Stimulated activated effector memory CD8-positive, alpha-beta T cell treated with anti-CD3 and anti-CD28 coated beads, Interleukin-12 subunit alpha, Interleukin-12 subunit beta, amount 100 ng/mL, for 72 hours (primary cell): ENCODE data around the gene FAM193A.
"Not testable (repeated sequence)": the region's sequence is repeated elsewhere in the genome, so short reads cannot be mapped to it uniquely, and the experiment has no call there.

ENCODE experiments used
- ATAC-seq: fragments of 150-1000 bp; cut with Tn5 transposase; 2 replicates; pipeline ENCODE4 v1.10.0; 2021
- DNase-seq, 2 donors: peaks; one replicate each; pipeline ENCODE4 v3.0.0; 2021 to 2022; ENCODE audit warnings: low spot score in 2 of 2
- H3K27ac Mint-ChIP-seq: one replicate; pipeline ENCODE4 v1.8.0; 2022; ENCODE audit warnings: mild to moderate bottlenecking, mixed read lengths
- H3K36me3 Mint-ChIP-seq: one replicate; pipeline ENCODE4 v1.8.0; 2022; ENCODE audit warnings: mild to moderate bottlenecking, mixed read lengths
- H3K4me1 Mint-ChIP-seq: one replicate; pipeline ENCODE4 v1.8.0; 2022; ENCODE audit warnings: mixed read lengths
- H3K4me3 Mint-ChIP-seq: one replicate; pipeline ENCODE4 v1.8.0; 2022; ENCODE audit warnings: mild to moderate bottlenecking, mixed read lengths
- H3K9me3 Mint-ChIP-seq: one replicate; pipeline ENCODE4 v1.8.0; 2022; ENCODE audit warnings: mixed read lengths

The FAM193A gene

DNA sequence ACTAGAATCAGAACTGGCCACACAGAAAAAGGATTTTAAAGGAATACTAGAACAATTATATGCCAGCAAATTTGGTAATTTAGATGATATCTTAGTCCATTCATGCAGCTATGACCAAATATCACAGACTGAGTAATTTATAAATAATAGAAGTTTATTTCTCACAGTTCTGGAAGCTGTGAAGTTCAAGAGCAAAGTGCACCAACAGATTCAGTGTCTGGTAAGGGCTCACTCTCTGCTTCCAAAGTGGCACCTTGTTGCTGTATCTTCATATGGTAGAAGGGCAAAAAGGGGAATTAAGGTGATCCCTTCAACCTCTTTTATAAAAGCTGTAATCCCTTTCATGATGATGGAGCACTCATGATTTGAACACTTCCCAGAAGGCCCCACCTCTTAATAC lies 199.4 kb downstream of the FAM193A start:
- Mint-ChIP-seq H3K9me3 (peaks cover 7% of the 10 kb centered on the region), H3K27ac (peak overlapping the region; percentile 60), H3K4me1 (peaks cover 41% of the 10 kb centered on the region), H3K36me3 (peaks cover 83% of the 10 kb centered on the region), H3K4me3 (no peak overlapping the region)
- DNase-seq: no peak
- ATAC-seq: no peak

- ATAC-seq, H3K9me3 Mint-ChIP-seq, DNase-seq, H3K4me3 Mint-ChIP-seq: not testable (repeated sequence)
- peaks cover 40% of the 10 kb centered on the region for H3K4me1 Mint-ChIP-seq
- H3K27ac Mint-ChIP-seq: peak overlapping the region; percentile 82
- peaks cover 83% of the 10 kb centered on the region for H3K36me3 Mint-ChIP-seq
Measured at GRCh38 chr4:2738296-2738695, 201.8 kb downstream of the FAM193A start.

- Mint-ChIP-seq H3K36me3 (peaks cover 84% of the 10 kb centered on the region), H3K9me3 (peaks cover 2% of the 10 kb centered on the region), H3K4me1 (peaks cover 47% of the 10 kb centered on the region), H3K4me3 (no peak overlapping the region), H3K27ac (peak overlapping the region; percentile 78)
- ATAC-seq (no peak), DNase-seq (no peak)
Measured at GRCh38 chr4:2741626-2742025, 205.2 kb downstream of the FAM193A start.

DNA sequence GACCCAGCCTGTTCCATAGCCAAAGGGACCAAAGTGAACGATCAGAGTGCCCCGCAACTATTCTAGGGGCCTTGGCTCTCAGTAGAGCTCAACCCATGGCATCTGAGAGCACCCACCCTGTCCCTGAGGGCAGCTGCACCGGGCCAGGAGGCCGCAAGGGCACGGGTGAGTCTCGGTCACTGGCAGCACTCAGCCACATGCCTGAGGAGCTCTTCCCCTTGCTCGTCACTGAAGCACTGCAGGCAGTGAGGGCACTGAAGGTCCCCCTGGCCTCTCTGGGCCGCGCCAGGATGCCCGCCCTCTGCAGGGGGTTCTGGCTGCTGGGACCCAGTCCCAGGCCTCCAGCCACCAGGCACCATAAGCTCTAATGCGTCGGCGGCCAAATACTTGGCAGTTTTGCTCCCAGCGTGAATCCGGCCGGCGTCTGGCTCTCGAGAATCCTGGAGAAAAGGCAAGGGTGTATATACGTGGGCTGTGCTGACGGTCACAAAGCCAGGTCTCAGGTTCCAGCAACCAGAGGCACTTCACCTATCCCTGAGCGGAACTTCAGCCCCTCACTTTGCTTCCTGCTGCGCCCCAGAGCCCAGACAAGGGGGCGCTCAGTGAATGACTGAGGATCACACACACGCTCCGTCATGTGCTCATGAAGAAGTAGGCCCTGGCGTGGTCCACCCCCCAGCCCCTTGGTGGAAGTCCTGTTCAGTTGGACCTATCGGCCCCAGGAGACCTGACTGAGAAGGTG lies 205.8 kb downstream of the FAM193A start:
- H3K9me3 Mint-ChIP-seq: peaks cover 2% of the 10 kb centered on the region
- peaks cover 53% of the 10 kb centered on the region for H3K4me1 Mint-ChIP-seq
- peaks cover 87% of the 10 kb centered on the region for H3K36me3 Mint-ChIP-seq
- ATAC-seq (no peak), DNase-seq (no peak)
- no peak overlapping the region for H3K4me3 Mint-ChIP-seq
- H3K27ac Mint-ChIP-seq: peak overlapping the region; percentile 96

DNA sequence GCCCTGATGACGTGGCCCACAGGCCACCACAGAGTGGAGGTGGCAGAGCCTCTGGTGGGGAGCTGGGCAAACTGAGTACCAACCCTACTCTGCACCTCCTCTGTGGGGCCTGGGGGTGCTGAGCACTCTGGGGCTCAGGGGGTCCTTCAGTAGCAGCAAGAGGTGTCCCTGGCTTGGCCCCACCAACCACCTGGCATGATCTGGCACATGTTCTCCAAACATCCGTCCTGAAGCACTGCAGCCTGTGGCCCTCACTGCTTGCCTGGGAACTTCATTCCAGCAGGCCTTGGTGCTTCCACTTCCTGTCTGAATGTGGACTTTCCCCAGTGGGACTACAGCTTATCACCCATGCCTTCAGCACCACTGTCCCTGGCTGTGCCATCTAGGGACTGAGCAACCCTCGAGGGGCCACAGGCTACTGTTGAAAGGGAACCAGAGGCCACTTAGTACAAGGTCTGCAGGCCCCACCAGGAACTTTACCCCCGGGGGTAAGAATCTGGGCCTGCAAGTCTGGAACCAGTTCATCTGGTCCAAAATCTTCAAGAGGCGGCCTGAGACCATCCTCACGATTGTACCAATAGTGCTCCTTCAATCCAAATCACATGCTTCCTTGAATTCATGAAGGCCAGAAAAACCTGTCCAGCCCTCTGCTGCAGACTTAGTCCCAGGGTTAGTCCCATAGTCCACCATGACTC lies 206.5 kb downstream of the FAM193A start:
- DNase-seq (no peak), ATAC-seq (no peak)
- peaks cover 94% of the 10 kb centered on the region for H3K36me3 Mint-ChIP-seq
- H3K4me3 Mint-ChIP-seq: no peak overlapping the region
- peaks cover 60% of the 10 kb centered on the region for H3K4me1 Mint-ChIP-seq
- peaks cover 2% of the 10 kb centered on the region for H3K9me3 Mint-ChIP-seq
- H3K27ac Mint-ChIP-seq: peak overlapping the region; percentile 96

DNA sequence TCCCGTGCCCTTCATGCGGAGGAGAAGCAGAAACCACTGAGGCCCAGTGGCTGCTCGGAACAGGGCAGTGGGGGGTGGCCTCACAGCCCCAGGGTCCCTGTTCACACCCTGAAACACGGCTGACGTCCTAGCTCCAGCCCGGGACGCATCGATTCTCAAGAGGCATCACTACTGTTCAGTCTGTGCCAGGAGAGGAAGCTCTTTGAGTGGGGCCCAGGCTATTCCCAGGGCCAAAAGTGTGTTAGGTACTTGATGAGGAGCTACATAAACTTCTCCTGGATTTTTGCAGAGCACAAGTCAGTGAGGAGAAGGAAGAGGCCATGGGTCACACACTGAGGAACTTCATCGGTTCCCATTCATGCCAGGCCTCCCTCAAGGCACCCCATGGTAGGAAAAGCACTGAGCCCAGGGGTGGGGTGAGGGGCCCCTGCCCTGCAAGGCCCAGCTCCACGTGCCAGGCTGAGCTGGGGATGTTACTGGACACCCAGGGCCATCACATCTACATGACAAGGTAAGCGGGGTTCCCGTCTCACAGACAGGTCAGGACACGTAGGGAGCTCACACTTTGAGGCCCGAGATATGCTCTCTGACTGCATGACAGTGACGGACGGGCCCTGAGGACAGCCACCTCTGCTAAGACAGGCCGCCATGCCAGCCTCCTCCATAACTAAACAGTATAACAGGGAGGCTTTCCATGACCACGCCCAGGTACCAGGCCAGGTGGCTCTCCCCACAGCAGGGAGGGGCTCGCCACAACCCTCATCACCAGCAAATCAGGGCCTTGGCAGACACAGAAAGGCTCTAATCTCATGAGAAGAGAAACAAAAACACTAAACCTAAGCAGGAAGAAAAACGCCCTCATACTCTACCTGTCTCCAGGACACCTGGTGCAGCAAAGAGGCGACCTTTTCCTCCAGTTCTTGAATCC lies 207.3 kb downstream of the FAM193A start:
- ATAC-seq (no peak), DNase-seq (no peak)
- Mint-ChIP-seq H3K9me3 (no peaks in the 10 kb centered on the region), H3K36me3 (peaks cover 93% of the 10 kb centered on the region), H3K4me1 (peaks cover 57% of the 10 kb centered on the region), H3K4me3 (no peak overlapping the region), H3K27ac (peak overlapping the region; percentile 96)

DNA sequence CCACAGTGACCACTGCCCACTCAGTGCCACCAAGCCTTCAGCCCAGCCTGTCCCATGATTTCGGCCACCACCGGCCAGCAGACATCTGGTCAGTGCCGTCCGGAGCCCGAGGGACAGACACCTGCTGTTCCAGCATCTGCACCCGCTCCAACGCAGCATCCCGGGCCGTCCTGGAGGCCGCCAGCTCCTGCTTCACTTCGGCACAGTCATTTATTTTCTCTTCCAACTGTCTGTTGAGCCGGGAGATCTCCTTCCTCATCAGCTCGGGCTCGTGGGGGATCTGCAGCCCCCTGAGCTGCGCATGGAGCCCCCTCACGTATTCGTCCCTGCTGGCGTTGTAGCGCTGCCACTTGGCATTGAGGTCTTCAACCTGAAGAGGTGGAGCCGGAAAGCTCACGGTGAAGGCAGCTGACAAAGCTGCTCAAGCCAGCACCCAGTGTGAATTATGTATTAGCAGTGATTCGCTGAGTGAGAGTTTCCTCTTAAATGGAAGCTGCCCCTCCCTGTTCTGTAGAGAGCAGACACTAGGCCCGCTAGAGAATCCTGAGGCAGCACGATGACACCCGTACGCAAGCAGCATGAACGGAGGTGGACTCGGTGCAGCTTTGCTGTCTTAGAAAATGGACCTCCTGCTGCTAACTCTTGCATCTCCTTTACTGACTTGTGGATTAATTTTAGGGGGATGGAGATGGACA lies 208.3 kb downstream of the FAM193A start:
- peak overlapping the region; percentile 69 for H3K4me3 Mint-ChIP-seq
- ATAC-seq (no peak), DNase-seq (no peak)
- H3K9me3 Mint-ChIP-seq: no peaks in the 10 kb centered on the region
- H3K36me3 Mint-ChIP-seq: peaks cover 99% of the 10 kb centered on the region
- H3K27ac Mint-ChIP-seq: peak overlapping the region; percentile 96
- peaks cover 60% of the 10 kb centered on the region for H3K4me1 Mint-ChIP-seq

DNA sequence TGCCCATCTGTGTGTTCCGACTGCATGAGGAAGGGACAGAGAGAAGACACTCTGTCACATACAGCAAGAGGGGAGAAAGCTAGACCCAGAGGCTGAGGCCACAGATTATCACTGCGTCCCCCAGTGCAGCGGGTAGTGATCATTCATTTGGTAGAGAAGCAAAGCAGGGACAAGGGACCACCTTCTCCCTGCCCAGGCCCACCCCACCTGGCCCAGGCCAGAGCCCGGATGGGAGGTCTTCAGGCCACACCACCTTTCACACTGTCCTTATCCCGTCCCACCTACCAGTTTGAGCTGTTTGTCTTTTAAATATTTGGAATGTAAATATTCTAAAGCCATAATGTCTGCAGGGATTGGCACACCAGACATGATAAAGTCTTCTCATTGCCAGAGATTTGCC lies 209.1 kb downstream of the FAM193A start:
- H3K9me3 Mint-ChIP-seq: no peaks in the 10 kb centered on the region
- H3K4me1 Mint-ChIP-seq: peaks cover 59% of the 10 kb centered on the region
- no peak for ATAC-seq
- peaks cover 99% of the 10 kb centered on the region for H3K36me3 Mint-ChIP-seq
- H3K27ac Mint-ChIP-seq: peak overlapping the region; percentile 96
- no peak for DNase-seq
- H3K4me3 Mint-ChIP-seq: peak overlapping the region; percentile 69

DNA sequence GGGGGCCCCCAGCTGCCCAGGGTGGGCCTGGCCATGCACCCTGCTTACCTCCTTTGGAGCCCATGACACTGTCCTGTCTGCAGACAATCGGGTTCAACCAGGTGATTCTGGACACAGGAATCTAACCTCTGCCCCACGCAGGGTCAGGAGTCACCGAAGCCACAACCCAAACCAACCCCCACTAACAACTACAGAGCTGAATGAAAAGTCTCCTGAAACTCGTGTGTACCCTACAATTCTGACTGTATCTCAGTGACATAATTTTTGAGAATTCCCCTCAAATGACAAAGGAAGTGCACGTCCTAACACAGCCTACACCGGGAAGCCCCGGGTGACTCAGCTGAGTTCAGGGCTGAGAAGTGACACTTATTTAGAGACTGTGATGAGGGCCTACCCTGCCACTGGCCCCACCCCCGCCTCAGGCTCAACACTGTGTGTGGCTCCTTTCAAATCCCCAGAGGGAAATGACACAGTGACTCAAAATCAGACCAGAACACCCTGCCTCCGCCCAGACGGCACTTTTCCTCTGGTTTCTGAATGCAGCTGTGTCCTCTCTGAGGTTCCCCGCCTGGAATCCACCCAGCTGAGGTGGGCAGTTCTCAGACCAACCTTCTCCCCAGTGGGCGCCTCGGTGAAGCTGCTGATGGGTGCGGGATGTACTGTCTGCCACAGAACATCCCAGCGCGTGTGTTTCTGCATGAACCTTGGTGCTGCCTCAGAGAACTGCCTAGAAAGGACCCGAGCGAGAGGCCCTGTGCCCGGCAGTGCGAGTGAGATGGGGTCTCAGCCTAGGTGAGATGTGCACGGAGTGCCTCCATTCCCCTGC lies 209.7 kb downstream of the FAM193A start:
- ATAC-seq (peak; percentile 98), DNase-seq (peak; percentile 77 to 97)
- H3K27ac Mint-ChIP-seq: peak overlapping the region; percentile 96
- H3K9me3 Mint-ChIP-seq: no peaks in the 10 kb centered on the region
- peaks cover 99% of the 10 kb centered on the region for H3K36me3 Mint-ChIP-seq
- H3K4me1 Mint-ChIP-seq: peaks cover 62% of the 10 kb centered on the region
- peak overlapping the region; percentile 69 for H3K4me3 Mint-ChIP-seq

DNA sequence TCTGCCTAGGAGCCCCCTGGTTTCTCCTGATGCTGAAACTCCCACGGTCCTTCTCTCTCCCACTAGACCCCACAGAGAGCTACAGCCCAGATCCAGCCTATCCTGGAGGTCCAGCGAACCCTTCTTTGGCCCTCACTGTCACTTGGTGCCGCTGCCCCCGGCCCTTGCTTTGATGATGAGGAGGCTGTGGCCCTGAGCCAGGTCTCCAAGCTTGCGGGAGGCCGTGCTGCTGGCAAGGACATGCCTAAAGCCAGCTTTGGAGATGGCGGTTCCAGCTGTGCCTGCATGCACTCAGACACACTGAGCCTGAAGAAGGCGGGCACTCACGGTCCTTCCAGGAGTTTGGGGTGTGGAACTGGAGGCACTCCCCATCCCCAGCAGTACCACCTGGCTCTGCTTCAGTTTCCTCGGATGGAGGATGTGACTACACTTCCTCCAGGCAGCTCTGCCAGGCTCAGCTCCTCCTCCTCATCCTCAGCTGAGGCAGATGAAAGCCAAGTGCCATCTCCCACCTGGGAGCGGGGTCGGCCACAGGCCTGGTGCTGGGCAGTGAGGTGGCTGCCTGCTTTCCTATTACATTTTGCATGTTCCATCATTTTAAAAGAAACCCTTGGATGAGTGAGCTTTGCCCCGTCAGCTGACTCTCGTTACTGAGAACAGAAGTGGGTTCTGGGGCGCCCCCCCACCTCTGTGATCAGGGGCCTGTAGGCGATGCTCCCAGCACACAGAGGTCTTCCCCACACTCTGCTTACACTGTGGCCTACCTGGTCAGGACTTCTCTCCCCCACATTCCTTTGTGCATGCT lies 210.6 kb downstream of the FAM193A start:
- ATAC-seq (no peak), DNase-seq (no peak)
- H3K36me3 Mint-ChIP-seq: peaks cover 96% of the 10 kb centered on the region
- peak overlapping the region; percentile 96 for H3K27ac Mint-ChIP-seq
- H3K9me3 Mint-ChIP-seq: no peaks in the 10 kb centered on the region
- H3K4me1 Mint-ChIP-seq: peaks cover 70% of the 10 kb centered on the region
- H3K4me3 Mint-ChIP-seq: peak overlapping the region; percentile 69

DNA sequence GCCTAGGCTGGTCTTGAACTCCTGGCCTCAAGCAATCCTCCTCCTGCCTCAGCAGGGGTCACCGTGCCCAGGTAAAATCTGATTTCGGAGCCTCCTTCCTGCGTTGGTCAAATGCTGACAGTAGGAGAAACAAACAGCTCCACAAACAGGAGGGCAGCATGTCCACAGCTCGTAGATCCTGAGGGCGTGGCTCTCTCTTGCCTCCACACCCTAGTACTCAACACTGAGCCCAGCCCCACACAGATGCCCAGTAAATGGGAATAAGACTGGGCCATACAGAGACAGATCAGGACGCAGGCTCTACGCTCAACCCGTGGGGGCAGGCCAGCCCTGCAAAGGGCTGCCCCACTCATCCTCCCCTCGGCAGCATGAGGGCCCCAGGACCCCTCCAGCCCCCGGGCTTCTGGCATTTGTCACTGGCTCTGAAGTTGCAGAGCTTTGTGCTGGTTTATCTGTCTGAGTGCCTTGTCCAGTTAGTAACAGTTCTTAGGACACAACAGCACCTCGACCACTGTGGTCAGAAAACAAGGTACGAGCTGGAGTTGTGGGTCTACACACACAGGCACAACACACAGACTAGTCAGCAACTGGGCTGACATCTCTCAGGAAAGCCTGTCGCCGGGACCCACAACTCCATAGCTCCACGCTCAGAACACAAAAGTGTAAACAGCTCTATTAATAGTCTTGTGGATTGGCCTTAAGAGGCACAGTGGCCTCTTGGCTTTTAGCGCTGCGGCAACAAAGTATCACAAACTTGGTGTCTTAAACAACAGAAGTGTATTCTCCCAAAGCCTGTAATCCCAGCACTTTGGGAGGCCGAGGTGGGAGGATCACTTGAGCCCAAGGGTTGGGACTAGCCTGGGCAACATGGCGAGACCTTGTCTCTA lies 214.5 kb downstream of the FAM193A start:
- Mint-ChIP-seq H3K4me3 (no peak overlapping the region), H3K27ac (peak overlapping the region; percentile 65), H3K36me3 (peaks cover 91% of the 10 kb centered on the region), H3K9me3 (no peaks in the 10 kb centered on the region), H3K4me1 (peaks cover 72% of the 10 kb centered on the region)
- ATAC-seq: no peak
- no peak for DNase-seq

- peak overlapping the region; percentile 88 for H3K4me3 Mint-ChIP-seq
- no peak overlapping the region for H3K27ac Mint-ChIP-seq
- ATAC-seq (no peak), DNase-seq (no peak)
- H3K36me3 Mint-ChIP-seq: peaks cover 72% of the 10 kb centered on the region
- peaks cover 56% of the 10 kb centered on the region for H3K4me1 Mint-ChIP-seq
- no peaks in the 10 kb centered on the region for H3K9me3 Mint-ChIP-seq
Measured at GRCh38 chr4:2753436-2753835, 217.0 kb downstream of the FAM193A start.
